ENCODE results near the gene SERPINA3. TPM values are rescaled to one million over a fixed set of nuclear protein-coding genes. Genes with fewer than 3 reads are reported as not detected.

Gene SERPINA3
- total RNA-seq, result 0.57 and 3.8 TPM in 2 replicates

GRCh38 chr14:94612174-94612573 is at the start of gene SERPINA3:
Gene SERPINA3, plus strand, starts transcription at chr14:94612391. Its CDS starts 2,051 bp downstream, at chr14:94614442.

GRCh38 chr14:94581127-94581999 is 30.8 kb upstream of the SERPINA3 start, which contains the start of gene SERPINA5:
Gene SERPINA5, plus strand, starts transcription at chr14:94581426. Its CDS starts 5,937 bp downstream, at chr14:94587363.

Other genes with a start within 250 kb of the SERPINA3 start
- not detected in 2 replicates for gene SERPINA2, start 245.7 kb upstream of the SERPINA3 start, total RNA-seq
- 2.8 and 18.9 TPM in 2 replicates for gene SERPINA1, start 223.8 kb upstream of the SERPINA3 start, total RNA-seq
- not detected in 2 replicates for gene SERPINA11, start 159.6 kb upstream of the SERPINA3 start, total RNA-seq
- not detected in 2 replicates for gene SERPINA9, start 136.2 kb upstream of the SERPINA3 start, total RNA-seq
- not detected in 2 replicates for gene SERPINA12, start 102.9 kb upstream of the SERPINA3 start, total RNA-seq
- not detected in 2 replicates for gene SERPINA4, start 50.9 kb upstream of the SERPINA3 start, total RNA-seq
- gene SERPINA5, start 31.0 kb upstream of the SERPINA3 start, total RNA-seq, result not detected in 2 replicates
- not detected in 2 replicates for gene GSC, start 157.7 kb downstream of the SERPINA3 start, total RNA-seq

All from hair follicular keratinocyte (primary cell).